Neural progenitor cell (in vitro differentiated cells): Measurements from ENCODE around the gene NUTM2G. TPM values are rescaled to one million over a fixed set of nuclear protein-coding genes. Genes with fewer than 3 reads are reported as not detected.
"Not testable (repeated sequence)": the region's sequence is repeated elsewhere in the genome, so short reads cannot be mapped to it uniquely, and the experiment has no call there.

ENCODE experiments used
- DNase-seq: peaks from one replicate; pipeline ENCODE4 v3.0.0-alpha.2; 2016; ENCODE audit warnings: low spot score
- H2AFZ ChIP-seq: fragments of 200-600 bp; sonication (generic); replicated peaks from 2 replicates; pipeline ENCODE4 v1.6.1; 2016; ENCODE audit warnings: antibody characterized with exemption
- H3F3A ChIP-seq: fragments of 200-600 bp; sonication (generic); 2 replicates; pipeline ENCODE4 v1.6.1; 2016; ENCODE audit warnings: antibody characterized with exemption, low read depth
- H3K27ac ChIP-seq: fragments of 200-600 bp; sonication (generic); 2 replicates; pipeline ENCODE4 v1.5.1; 2016; ENCODE audit warnings: mild to moderate bottlenecking
- H3K27me3 ChIP-seq: fragments of 200-600 bp; sonication (generic); 2 replicates; pipeline ENCODE4 v1.6.1; 2016; ENCODE audit warnings: mild to moderate bottlenecking, moderate library complexity
- H3K36me3 ChIP-seq: fragments of 200-600 bp; sonication (generic); 2 replicates; pipeline ENCODE4 v1.5.1; 2016
- H3K4me1 ChIP-seq: fragments of 200-600 bp; sonication (generic); 2 replicates; pipeline ENCODE4 v1.6.1; 2016; ENCODE audit warnings: mixed run types
- H3K4me2 ChIP-seq: fragments of 200-600 bp; sonication (generic); 2 replicates; pipeline ENCODE4 v1.6.1; 2016
- H3K4me3 ChIP-seq: fragments of 200-600 bp; sonication (generic); 2 replicates; pipeline ENCODE4 v1.5.1; 2016
- H3K79me2 ChIP-seq: fragments of 200-600 bp; sonication (generic); 2 replicates; pipeline ENCODE4 v1.6.1; 2016; ENCODE audit warnings: low read depth
- H3K9ac ChIP-seq: fragments of 200-600 bp; sonication (generic); 2 replicates; pipeline ENCODE4 v1.6.1; 2016
- H3K9me3 ChIP-seq: fragments of 200-600 bp; sonication (generic); 2 replicates; pipeline ENCODE4 v1.5.1; 2016; ENCODE audit warnings: low read depth
- H4K20me1 ChIP-seq: fragments of 200-600 bp; sonication (generic); 2 replicates; pipeline ENCODE4 v1.6.1; 2016; ENCODE audit warnings: low read depth
- H3K27ac Mint-ChIP-seq: 3 replicates; pipeline ENCODE4 v1.8.0; 2021; ENCODE audit warnings: mixed read lengths
- H3K27me3 Mint-ChIP-seq: 2 replicates; pipeline ENCODE4 v1.8.0; 2022; ENCODE audit warnings: low read depth, mild to moderate bottlenecking, inconsistent platforms, moderate library complexity, mixed read lengths; ENCODE audit not compliant: insufficient read depth
- H3K36me3 Mint-ChIP-seq: 3 replicates; pipeline ENCODE4 v1.8.0; 2021; ENCODE audit warnings: mixed read lengths
- H3K4me1 Mint-ChIP-seq: 3 replicates; pipeline ENCODE4 v1.8.0; 2021; ENCODE audit warnings: mixed read lengths
- H3K4me3 Mint-ChIP-seq: 3 replicates; pipeline ENCODE4 v1.8.0; 2021; ENCODE audit warnings: mild to moderate bottlenecking, moderate library complexity, mixed read lengths
- H3K9me3 Mint-ChIP-seq: 3 replicates; pipeline ENCODE4 v1.8.0; 2020; ENCODE audit warnings: mixed read lengths
- total RNA-seq: library from RNA; depleted of rRNA; stranded (reverse); fragments of >200 nt; gene quantifications from 2 replicates; pipeline ENCODE4 v1.2.3, GENCODE V29; 2015; ENCODE audit warnings: low replicate concordance

Gene NUTM2G
- total RNA-seq, 1 donor from 2014 or later, result not detected

DNA sequence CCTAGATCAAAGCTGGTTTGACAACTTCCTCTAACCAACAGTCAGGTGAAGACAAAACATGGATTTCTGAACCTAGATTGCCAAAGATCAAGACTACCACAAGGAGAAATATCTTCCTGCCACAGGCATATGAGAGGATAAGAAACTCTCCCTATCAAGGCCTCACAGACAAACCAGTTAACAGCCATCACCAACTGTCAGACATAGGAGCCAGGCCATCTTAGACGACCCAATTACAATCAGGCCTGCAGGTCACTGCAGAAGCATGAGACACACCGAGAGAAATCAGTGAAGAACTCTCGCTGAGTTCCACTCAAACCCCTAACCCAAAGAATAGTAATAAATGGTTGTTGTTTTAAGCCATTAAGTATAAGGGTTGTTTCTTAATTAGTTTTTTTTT lies 45.4 kb downstream of the NUTM2G start:
- not testable (repeated sequence) for H3K27ac ChIP-seq, H3F3A ChIP-seq, H3K4me1 ChIP-seq, H3K9ac ChIP-seq, H3K9me3 ChIP-seq, H3K27me3 ChIP-seq, H3K36me3 ChIP-seq, H3K4me3 Mint-ChIP-seq, H4K20me1 ChIP-seq, H3K36me3 Mint-ChIP-seq, H3K27ac Mint-ChIP-seq, H3K9me3 Mint-ChIP-seq, H3K27me3 Mint-ChIP-seq, H3K4me3 ChIP-seq, DNase-seq, H3K4me2 ChIP-seq, H3K4me1 Mint-ChIP-seq, H2AFZ ChIP-seq
- H3K79me2 ChIP-seq, result peaks cover 59% of the 10 kb centered on the region

DNA sequence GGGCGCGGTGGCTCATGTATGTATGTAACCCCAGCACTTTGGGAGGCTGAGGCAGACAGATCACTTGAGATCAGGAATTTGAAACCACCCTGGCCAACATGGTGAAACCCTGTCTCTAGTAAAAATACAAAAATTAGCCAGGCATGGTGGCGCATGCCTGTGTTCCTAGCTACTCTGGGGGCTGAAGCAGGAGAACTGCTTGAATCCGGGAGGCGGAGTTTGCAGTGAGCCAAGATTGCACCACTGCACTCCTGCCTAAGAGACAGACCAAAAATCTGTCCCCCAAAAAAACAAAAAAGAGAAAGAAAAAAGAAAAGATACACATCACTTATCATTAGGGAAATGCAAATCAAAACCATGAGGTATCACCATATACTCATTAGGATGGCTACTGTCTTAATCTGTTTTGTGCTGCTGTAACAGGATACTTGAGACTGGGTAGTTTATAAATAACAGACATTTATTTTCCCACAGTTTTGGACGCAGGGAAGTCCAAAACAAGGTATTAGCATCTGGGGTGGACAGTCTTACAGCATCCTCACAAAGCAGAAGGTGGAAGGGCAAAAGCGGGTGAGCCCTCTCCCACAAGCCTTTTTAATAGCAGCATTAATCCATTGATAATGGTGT lies 55.0 kb downstream of the NUTM2G start:
- H3K27ac Mint-ChIP-seq, H3K4me1 Mint-ChIP-seq, H2AFZ ChIP-seq, H3K27ac ChIP-seq, H3K27me3 Mint-ChIP-seq, H3K9ac ChIP-seq, H3F3A ChIP-seq, H3K4me3 ChIP-seq, H4K20me1 ChIP-seq, DNase-seq, H3K9me3 ChIP-seq, H3K36me3 ChIP-seq, H3K36me3 Mint-ChIP-seq, H3K4me2 ChIP-seq, H3K4me1 ChIP-seq, H3K4me3 Mint-ChIP-seq, H3K27me3 ChIP-seq: not testable (repeated sequence)
- peaks cover 17% of the 10 kb centered on the region for H3K9me3 Mint-ChIP-seq
- peaks cover 93% of the 10 kb centered on the region for H3K79me2 ChIP-seq

DNA sequence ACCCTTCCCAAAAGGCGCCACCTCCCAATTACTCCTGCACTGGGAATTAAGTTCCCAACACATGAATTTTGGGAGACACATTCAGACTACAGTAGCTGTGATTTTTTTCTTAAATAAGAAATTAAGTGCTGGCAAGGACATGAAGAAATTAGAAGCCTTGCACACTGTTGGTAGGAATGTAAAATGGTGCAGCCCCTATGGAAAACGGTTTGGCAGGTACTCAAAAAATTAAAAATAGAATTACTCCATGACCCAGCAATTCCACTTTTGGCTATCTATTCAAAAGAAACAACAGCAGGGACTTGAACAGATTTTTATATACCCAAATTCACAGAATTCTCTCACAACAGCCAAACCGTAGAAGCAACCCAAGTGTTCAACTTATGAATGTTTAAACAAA lies 55.5 kb downstream of the NUTM2G start:
- not testable (repeated sequence) for H3K36me3 Mint-ChIP-seq, H3K27me3 Mint-ChIP-seq, H3K4me1 Mint-ChIP-seq, H3K4me1 ChIP-seq, H3K4me2 ChIP-seq, H3K27ac Mint-ChIP-seq, H3K4me3 Mint-ChIP-seq, H3K4me3 ChIP-seq, H2AFZ ChIP-seq, H3K27me3 ChIP-seq, H3K9me3 ChIP-seq, H4K20me1 ChIP-seq, H3K9ac ChIP-seq, H3F3A ChIP-seq, H3K27ac ChIP-seq, H3K36me3 ChIP-seq, DNase-seq
- peaks cover 90% of the 10 kb centered on the region for H3K79me2 ChIP-seq
- peaks cover 17% of the 10 kb centered on the region for H3K9me3 Mint-ChIP-seq

DNA sequence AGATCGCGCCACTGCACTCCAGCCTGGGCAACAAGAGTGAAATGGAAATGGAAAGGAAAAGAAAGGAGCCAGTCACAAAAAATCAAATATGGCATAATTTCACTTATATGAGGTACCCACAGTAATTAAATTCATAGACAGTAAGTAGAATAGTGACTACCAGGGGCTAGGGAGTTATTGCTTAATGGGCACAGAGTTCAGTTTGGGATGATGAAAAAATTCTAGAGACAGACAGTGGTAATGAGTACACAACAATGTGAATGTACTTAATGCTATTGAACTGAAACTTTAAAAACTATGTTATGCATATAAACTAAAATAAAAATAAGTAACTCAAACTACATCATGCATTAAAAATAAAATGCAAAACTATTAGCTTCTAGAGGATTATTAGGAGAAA lies 56.2 kb downstream of the NUTM2G start:
- H3K4me3 Mint-ChIP-seq, H3K36me3 ChIP-seq, H3K9me3 ChIP-seq, H3K27ac ChIP-seq, H3K9ac ChIP-seq, H4K20me1 ChIP-seq, H3K36me3 Mint-ChIP-seq, H2AFZ ChIP-seq, H3K27ac Mint-ChIP-seq, H3K4me1 Mint-ChIP-seq, H3K27me3 Mint-ChIP-seq, H3K4me2 ChIP-seq, H3K4me3 ChIP-seq, H3K4me1 ChIP-seq, H3K27me3 ChIP-seq, H3F3A ChIP-seq, DNase-seq: not testable (repeated sequence)
- H3K79me2 ChIP-seq, result peaks cover 90% of the 10 kb centered on the region
- peaks cover 15% of the 10 kb centered on the region for H3K9me3 Mint-ChIP-seq

Other genes with a start within 250 kb of the NUTM2G start
- 21.0 and 31.7 TPM in 2 replicates for gene ZNF510, start 150.8 kb upstream of the NUTM2G start, total RNA-seq
- gene ZNF782, start 74.3 kb upstream of the NUTM2G start, total RNA-seq, result 7.1 and 7.8 TPM in 2 replicates
- gene CTSV, start 110.3 kb downstream of the NUTM2G start, total RNA-seq, result 40.4 and 52.2 TPM in 2 replicates